ENCODE results near the gene GRID1. TPM values are rescaled to one million over a fixed set of nuclear protein-coding genes. Genes with fewer than 3 reads are reported as not detected.
A peak's percentile ranks its signal among the peaks of the same experiment; 100 is the strongest.

GRID1 gene
- total RNA-seq, 1 experiment from 2014 or later = not detected

GRCh38 chr10:86345296-86345858, 21.2 kb downstream of the GRID1 start:
- Histone ChIP-seq H3F3A (ENCODE audit: low read length, unreplicated experiment) (no peaks in the 10 kb centered on the region), H2AFZ (ENCODE audit: low read length) (no peak overlapping the region), H3K4me2 (ENCODE audit: low read length) (no peak overlapping the region), H3K27me3 (ENCODE audit: low read length) (no peaks in the 10 kb centered on the region), H3K36me3 (ENCODE audit: low read depth, low read length) (no peaks in the 10 kb centered on the region), H3K9me2 (replicated peaks; ENCODE audit: low read length) (no peaks in the 10 kb centered on the region), H3K79me2 (ENCODE audit: low read length) (no peaks in the 10 kb centered on the region), H3K9me3 (ENCODE audit: low read length) (no peaks in the 10 kb centered on the region), H4K20me1 (ENCODE audit: low read length) (no peaks in the 10 kb centered on the region), H3K4me3 (ENCODE audit: low read length) (no peak overlapping the region), H3K4me1 (ENCODE audit: insufficient read depth, low read length) (peaks cover 4% of the 10 kb centered on the region; the same call in 1 of the 2 replicates), H3K9ac (ENCODE audit: low read length) (no peak overlapping the region), H3K27ac (ENCODE audit: low read length) (no peak overlapping the region)
- TF ChIP-seq CTCF (conservative IDR thresholded peaks at IDR 0.05; ENCODE audit: low read depth, low read length) (no peak), EZH2 (IDR thresholded peaks at IDR 0.05; ENCODE audit: low read length, unreplicated experiment) (no peak), EZH2phosphoT487 (IDR thresholded peaks at IDR 0.05; ENCODE audit: borderline replicate concordance, low read length) (no peak)
- ChIA-PET CTCF (no interaction called here), POLR2A (ENCODE audit: unreplicated experiment) (no interaction called here)
- intact Hi-C loops (cut with micrococcal nuclease) = no loop called here
- DNase-seq (no peak), ATAC-seq (no peak)
- no TSS peak for BruUV-seq (replicated peaks)

- H3K27ac ChIP-seq (ENCODE audit: low read length) = no peak overlapping the region
- intact Hi-C loops (cut with micrococcal nuclease) = no loop called here
- H3K9me2 ChIP-seq (replicated peaks; ENCODE audit: low read length) = no peaks in the 10 kb centered on the region
- H3K9me3 ChIP-seq (ENCODE audit: low read length) = no peaks in the 10 kb centered on the region
- peak; percentile 4 for DNase-seq
- H2AFZ ChIP-seq (ENCODE audit: low read length) = no peak overlapping the region
- no peaks in the 10 kb centered on the region for H3F3A ChIP-seq (ENCODE audit: low read length, unreplicated experiment)
- BruUV-seq (replicated peaks) = no TSS peak
- no peaks in the 10 kb centered on the region for H3K27me3 ChIP-seq (ENCODE audit: low read length)
- no peaks in the 10 kb centered on the region for H3K79me2 ChIP-seq (ENCODE audit: low read length)
- no peak overlapping the region for H3K4me3 ChIP-seq (ENCODE audit: low read length)
- H3K36me3 ChIP-seq (ENCODE audit: low read depth, low read length) = no peaks in the 10 kb centered on the region
- ATAC-seq = no peak
- peaks cover 4% of the 10 kb centered on the region; the same call in 1 of the 2 replicates for H3K4me1 ChIP-seq (ENCODE audit: insufficient read depth, low read length)
- ChIA-PET POLR2A (ENCODE audit: unreplicated experiment) (no interaction called here), CTCF (no interaction called here)
- no peaks in the 10 kb centered on the region for H4K20me1 ChIP-seq (ENCODE audit: low read length)
- no peak overlapping the region for H3K4me2 ChIP-seq (ENCODE audit: low read length)
- H3K9ac ChIP-seq (ENCODE audit: low read length) = no peak overlapping the region
- TF ChIP-seq CTCF (conservative IDR thresholded peaks at IDR 0.05; ENCODE audit: low read depth, low read length) (peak; percentile 23; the same call in 1 of the 2 replicates), EZH2phosphoT487 (IDR thresholded peaks at IDR 0.05; ENCODE audit: borderline replicate concordance, low read length) (no peak), EZH2 (IDR thresholded peaks at IDR 0.05; ENCODE audit: low read length, unreplicated experiment) (no peak)
Observed at GRCh38 chr10:86344714-86345161, 21.9 kb downstream of the GRID1 start.

GRCh38 chr10:86344281-86344680, 22.3 kb downstream of the GRID1 start:
- Histone ChIP-seq H3K4me2 (ENCODE audit: low read length) (no peak overlapping the region), H4K20me1 (ENCODE audit: low read length) (no peaks in the 10 kb centered on the region), H3K27ac (ENCODE audit: low read length) (no peak overlapping the region), H3K4me3 (ENCODE audit: low read length) (no peak overlapping the region), H3K36me3 (ENCODE audit: low read depth, low read length) (no peaks in the 10 kb centered on the region), H3K9me2 (replicated peaks; ENCODE audit: low read length) (no peaks in the 10 kb centered on the region), H3K27me3 (ENCODE audit: low read length) (no peaks in the 10 kb centered on the region), H3F3A (ENCODE audit: low read length, unreplicated experiment) (no peaks in the 10 kb centered on the region), H2AFZ (ENCODE audit: low read length) (no peak overlapping the region), H3K4me1 (ENCODE audit: insufficient read depth, low read length) (peaks cover 4% of the 10 kb centered on the region; the same call in 1 of the 2 replicates), H3K9me3 (ENCODE audit: low read length) (no peaks in the 10 kb centered on the region), H3K9ac (ENCODE audit: low read length) (no peak overlapping the region), H3K79me2 (ENCODE audit: low read length) (no peaks in the 10 kb centered on the region)
- ATAC-seq = no peak
- CTCF ChIA-PET = no interaction called here
- intact Hi-C loops (cut with micrococcal nuclease) = no loop called here
- POLR2A ChIA-PET (ENCODE audit: unreplicated experiment) = no interaction called here
- DNase-seq = no peak
- TF ChIP-seq CTCF (conservative IDR thresholded peaks at IDR 0.05; ENCODE audit: low read depth, low read length) (no peak), EZH2 (IDR thresholded peaks at IDR 0.05; ENCODE audit: low read length, unreplicated experiment) (no peak), EZH2phosphoT487 (IDR thresholded peaks at IDR 0.05; ENCODE audit: borderline replicate concordance, low read length) (no peak)
- BruUV-seq (replicated peaks) = no TSS peak

All from PC-3 (cell line).